Measurements from ENCODE around the gene MAPK9.

Gene MAPK9

GRCh38 chr5:180291943-180292831, at the start of gene MAPK9:
TSS of gene MAPK9 (minus strand) at chr5:180292083. CDS start at chr5:180280561, 11,522 bp downstream.
- peak; percentile 61 for DNase-seq

GRCh38 chr5:180341595-180341994, 49.7 kb upstream of the MAPK9 start:
- DNase-seq, result no peak

- DNase-seq, result no peak
These were observed 49.0 kb upstream of the MAPK9 start for GRCh38 chr5:180340856-180341255.

GRCh38 chr5:180339583-180340183, 47.8 kb upstream of the MAPK9 start:
- DNase-seq, result no peak

- no peak for DNase-seq
These were observed 46.3 kb upstream of the MAPK9 start for GRCh38 chr5:180338001-180338707.

- no peak for DNase-seq
These were observed 44.5 kb upstream of the MAPK9 start for GRCh38 chr5:180336234-180337020.

GRCh38 chr5:180335614-180336233, 43.8 kb upstream of the MAPK9 start:
- DNase-seq, result no peak

- DNase-seq, result peak; percentile 21
These were observed 43.1 kb upstream of the MAPK9 start for GRCh38 chr5:180334751-180335613.

- no peak for DNase-seq
These were observed 42.3 kb upstream of the MAPK9 start for GRCh38 chr5:180334176-180334575.

GRCh38 chr5:180333661-180334060, 41.8 kb upstream of the MAPK9 start:
- no peak for DNase-seq

GRCh38 chr5:180332861-180333260, 41.0 kb upstream of the MAPK9 start:
- no peak for DNase-seq

- DNase-seq, result no peak
These were observed 40.2 kb upstream of the MAPK9 start for GRCh38 chr5:180332051-180332517.

GRCh38 chr5:180331647-180331950, 39.7 kb upstream of the MAPK9 start:
- no peak for DNase-seq

GRCh38 chr5:180330810-180331646, 39.1 kb upstream of the MAPK9 start:
- DNase-seq, result no peak

- DNase-seq, result no peak
These were observed 38.4 kb upstream of the MAPK9 start for GRCh38 chr5:180330270-180330648.

- no peak for DNase-seq
These were observed 37.9 kb upstream of the MAPK9 start for GRCh38 chr5:180329606-180330269.

- DNase-seq, result no peak
These were observed 37.2 kb upstream of the MAPK9 start for GRCh38 chr5:180329138-180329435.

- DNase-seq, result peak; percentile 7
These were observed 36.6 kb upstream of the MAPK9 start for GRCh38 chr5:180328296-180329137.

- no peak for DNase-seq
These were observed 35.2 kb upstream of the MAPK9 start for GRCh38 chr5:180326989-180327565.

Measured in NCI-H1105 treated with DMSO at 0.1 percent for 48 hours (cell line).